ENCODE measurements around the gene ZNF800. TPM values are rescaled to one million over a fixed set of nuclear protein-coding genes. Genes with fewer than 3 reads are reported as not detected.

The ZNF800 gene
- 14.2 and 15.1 TPM in 2 replicates for total RNA-seq

GRCh38 chr7:127392566-127393367, at the start of gene ZNF800:
Gene ZNF800, minus strand, starts transcription at chr7:127392708. Its CDS starts 1,151 bp downstream, at chr7:127391557.

Other genes starting within 250 kb of the ZNF800 start
- 0.11 TPM in 1 of 2 replicates, not detected in the other for gene GRM8, start 139.8 kb downstream of the ZNF800 start, total RNA-seq
- 28.9 and 47.0 TPM in 2 replicates for gene GCC1, start 192.9 kb upstream of the ZNF800 start, total RNA-seq
- 116 and 145 TPM in 2 replicates for gene ARF5, start 195.7 kb upstream of the ZNF800 start, total RNA-seq
- 0.44 and 0.75 TPM in 2 replicates for gene FSCN3, start 201.0 kb upstream of the ZNF800 start, total RNA-seq
- gene PAX4, start 225.4 kb upstream of the ZNF800 start, total RNA-seq: not detected in 2 replicates